Activated CD8-positive, alpha-beta memory T cell treated with anti-CD3 and anti-CD28 coated beads, Interleukin-2, amount 50 U/mL, for 1 hour (primary cell): ENCODE measurements around the gene GDF15.
"Not testable (repeated sequence)": the region's sequence is repeated elsewhere in the genome, so short reads cannot be mapped to it uniquely, and the experiment has no call there.

Source experiments
- DNase-seq: peaks from one replicate; pipeline ENCODE4 v3.0.0-alpha.2; 2020; ENCODE audit errors: extremely low read depth

The GDF15 gene

GRCh38 chr19:18385675-18386542, at the start of gene GDF15:
TSS of gene GDF15 (plus strand) at chr19:18386158. CDS start at chr19:18386190, 32 bp downstream.
- no peak for DNase-seq

GRCh38 chr19:18338541-18338940, 47.4 kb upstream of the GDF15 start:
- DNase-seq = no peak

- DNase-seq = no peak
These were observed 46.2 kb upstream of the GDF15 start for GRCh38 chr19:18339723-18340122.

GRCh38 chr19:18340190-18340989, 45.6 kb upstream of the GDF15 start, which contains the start of gene PGPEP1:
TSS of gene PGPEP1 (plus strand) at chr19:18340598. CDS start at chr19:18340682, 84 bp downstream.
- no peak for DNase-seq

GRCh38 chr19:18340990-18341868, 44.7 kb upstream of the GDF15 start:
- peak; percentile 36 for DNase-seq

- DNase-seq = no peak
These were observed 43.8 kb upstream of the GDF15 start for GRCh38 chr19:18342090-18342632.

GRCh38 chr19:18344582-18344950, 41.4 kb upstream of the GDF15 start:
- no peak for DNase-seq

GRCh38 chr19:18345296-18345695, 40.7 kb upstream of the GDF15 start:
- no peak for DNase-seq

- no peak for DNase-seq
These were observed 39.9 kb upstream of the GDF15 start for GRCh38 chr19:18346091-18346490.

GRCh38 chr19:18348171-18348570, 37.8 kb upstream of the GDF15 start:
- DNase-seq = no peak

GRCh38 chr19:18348818-18349339, 37.1 kb upstream of the GDF15 start:
- DNase-seq = not testable (repeated sequence)

- no peak for DNase-seq
These were observed 36.3 kb upstream of the GDF15 start for GRCh38 chr19:18349524-18350128.

GRCh38 chr19:18350490-18350889, 35.5 kb upstream of the GDF15 start:
- no peak for DNase-seq

- DNase-seq = no peak
These were observed 34.4 kb upstream of the GDF15 start for GRCh38 chr19:18351544-18351943.

GRCh38 chr19:18353378-18354005, 32.5 kb upstream of the GDF15 start:
- no peak for DNase-seq

- DNase-seq = not testable (repeated sequence)
These were observed 31.2 kb upstream of the GDF15 start for GRCh38 chr19:18354743-18355142.

GRCh38 chr19:18357041-18357440, 28.9 kb upstream of the GDF15 start:
- no peak for DNase-seq

GRCh38 chr19:18361646-18362045, 24.3 kb upstream of the GDF15 start:
- no peak for DNase-seq

- DNase-seq = no peak
These were observed 22.9 kb upstream of the GDF15 start for GRCh38 chr19:18362934-18363542.

- no peak for DNase-seq
These were observed 22.2 kb upstream of the GDF15 start for GRCh38 chr19:18363787-18364186.
